SK-MEL-5 (cell line): ENCODE results near the gene STAT6. TPM values are rescaled to one million over a fixed set of nuclear protein-coding genes. Genes with fewer than 3 reads are reported as not detected.
"Not testable (repeated sequence)": the region's sequence is repeated elsewhere in the genome, so short reads cannot be mapped to it uniquely, and the experiment has no call there.

Source experiments
- DNase-seq: peaks from one replicate; pipeline ENCODE4 v3.0.0-alpha.2; 2016; ENCODE audit warnings: low read depth, low spot score
- in situ Hi-C: cut with HindIII; loops from 2 replicates; pipeline ENCODE4 v1.10.0; 2016; ENCODE audit warnings: low sequenced_read_pairs, high pct_unique_total_duplicates, low pct_unique_long_range_greater_than_20kb
- total RNA-seq: library from RNA; depleted of rRNA; stranded (reverse); fragments of >200 nt; shearing (Covaris generic); gene quantifications from 2 replicates; pipeline ENCODE4 v1.2.3, GENCODE V29; 2014

STAT6 gene
- total RNA-seq, 1 experiment from 2014 or later: 39.6 TPM

- DNase-seq: no peak
- in situ Hi-C loops: no loop called here
These were observed 19.8 kb upstream of the STAT6 start for GRCh38 chr12:57130941-57131340.

- DNase-seq: no peak
- in situ Hi-C loops: no loop called here
These were observed 18.7 kb upstream of the STAT6 start for GRCh38 chr12:57129889-57130288.

GRCh38 chr12:57129321-57129842 lies 18.2 kb upstream of the STAT6 start:
- in situ Hi-C loops: no loop called here

DNA sequence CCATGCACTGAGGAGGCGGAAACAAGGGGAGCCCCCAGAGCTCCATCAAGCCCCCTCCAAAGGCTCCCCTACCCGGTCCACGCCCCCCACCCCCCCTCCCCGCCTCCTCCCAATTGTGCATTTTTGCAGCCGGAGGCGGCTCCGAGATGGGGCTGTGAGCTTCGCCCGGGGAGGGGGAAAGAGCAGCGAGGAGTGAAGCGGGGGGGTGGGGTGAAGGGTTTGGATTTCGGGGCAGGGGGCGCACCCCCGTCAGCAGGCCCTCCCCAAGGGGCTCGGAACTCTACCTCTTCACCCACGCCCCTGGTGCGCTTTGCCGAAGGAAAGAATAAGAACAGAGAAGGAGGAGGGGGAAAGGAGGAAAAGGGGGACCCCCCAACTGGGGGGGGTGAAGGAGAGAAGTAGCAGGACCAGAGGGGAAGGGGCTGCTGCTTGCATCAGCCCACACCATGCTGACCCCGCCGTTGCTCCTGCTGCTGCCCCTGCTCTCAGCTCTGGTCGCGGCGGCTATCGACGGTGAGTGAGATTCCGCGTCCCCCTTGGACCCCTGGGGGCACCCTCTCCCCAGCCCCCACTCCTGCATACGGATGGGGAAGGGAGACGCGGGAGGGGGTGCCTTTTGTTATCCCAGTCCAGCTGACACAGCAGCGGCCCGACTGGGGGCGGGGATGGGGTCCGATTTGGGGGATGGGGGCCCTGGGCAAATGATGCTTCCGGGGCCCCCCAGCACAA lies 17.5 kb upstream of the STAT6 start:
- in situ Hi-C loops: no loop called here
- DNase-seq: no peak

More at GRCh38 chr12:57129321-57129842, 18.2 kb upstream of the STAT6 start:
- no peak for DNase-seq

GRCh38 chr12:57127726-57128518 lies 16.8 kb upstream of the STAT6 start, which contains the start of gene LRP1:
Gene LRP1, plus strand, starts transcription at chr12:57128483. Its CDS starts 482 bp downstream, at chr12:57128965.
- peak; percentile 79 for DNase-seq
- in situ Hi-C loops: no loop called here

GRCh38 chr12:57127101-57127725 lies 16.1 kb upstream of the STAT6 start:
- in situ Hi-C loops: no loop called here
- DNase-seq: peak; percentile 24

DNA sequence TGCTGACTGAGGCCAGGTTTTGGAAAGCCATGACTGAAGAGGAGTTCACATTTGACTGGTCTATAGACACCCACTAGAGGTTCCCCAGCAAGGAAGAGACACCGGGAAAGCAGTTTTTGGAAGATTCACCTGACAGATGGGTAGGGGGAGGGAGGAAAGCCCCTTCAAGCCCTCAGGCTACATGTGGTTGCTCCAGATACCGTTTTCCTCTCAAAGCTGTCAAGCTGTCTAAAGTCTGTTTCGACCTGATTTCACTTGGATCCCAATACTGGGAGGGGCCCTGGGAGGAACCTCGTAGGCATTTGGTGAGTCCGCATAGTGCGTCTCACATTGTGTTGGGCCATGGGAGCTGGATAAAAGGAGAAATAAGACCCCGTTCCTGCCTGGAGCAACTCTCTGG lies 15.4 kb upstream of the STAT6 start:
- DNase-seq: no peak
- in situ Hi-C loops: no loop called here

DNA sequence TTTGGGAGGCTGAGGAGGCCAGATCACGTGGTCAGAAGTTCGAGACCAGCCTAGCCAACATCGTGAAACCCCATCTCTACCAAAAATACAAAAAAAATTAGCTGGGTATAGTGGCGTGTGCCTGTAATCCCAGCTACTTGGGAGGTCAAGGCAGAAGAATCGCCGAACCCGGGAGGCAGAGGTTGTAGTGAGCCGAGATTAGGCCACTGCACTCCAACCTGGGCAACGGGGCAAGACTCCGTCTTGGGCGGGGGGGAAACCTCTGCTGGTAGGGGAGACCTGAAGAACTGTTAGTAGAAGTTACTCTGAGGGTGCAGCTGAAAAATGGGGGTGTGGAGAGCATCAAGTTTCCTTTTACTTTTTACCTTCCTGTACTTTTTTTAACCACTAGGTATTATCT lies 14.9 kb upstream of the STAT6 start:
- no peak for DNase-seq
- in situ Hi-C loops: no loop called here

DNA sequence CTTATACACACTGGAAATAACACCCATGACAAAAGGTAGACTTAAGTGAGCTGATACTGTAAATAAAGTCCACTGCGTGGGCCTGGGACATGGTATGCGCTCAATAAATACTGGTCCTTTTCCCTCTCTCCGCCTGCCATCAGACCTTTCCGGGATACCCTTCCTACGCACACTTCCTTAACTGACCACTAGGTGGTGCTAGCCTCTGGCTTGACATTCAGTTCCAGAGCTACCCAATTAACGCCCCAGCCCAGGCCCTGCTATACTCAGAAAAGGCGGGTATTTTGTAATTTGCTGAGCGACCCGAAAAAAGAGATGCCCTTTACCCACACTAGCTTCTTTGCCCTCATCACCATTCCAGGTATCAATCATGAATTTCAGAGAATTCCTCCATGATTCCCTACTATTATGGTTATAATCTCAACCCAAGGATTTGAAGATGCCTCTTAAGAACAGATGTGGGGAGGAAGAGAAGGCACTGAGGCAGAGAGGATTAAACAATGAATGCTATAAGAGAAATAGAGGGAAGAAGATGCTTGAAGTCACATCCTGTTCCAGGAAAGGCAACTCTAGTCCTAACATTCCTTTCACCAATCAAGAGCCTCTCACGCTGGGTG lies 13.2 kb upstream of the STAT6 start:
- DNase-seq: peak; percentile 86
- in situ Hi-C loops: no loop called here

GRCh38 chr12:57123813-57124212 lies 12.7 kb upstream of the STAT6 start:
- in situ Hi-C loops: no loop called here
- DNase-seq: no peak

DNA sequence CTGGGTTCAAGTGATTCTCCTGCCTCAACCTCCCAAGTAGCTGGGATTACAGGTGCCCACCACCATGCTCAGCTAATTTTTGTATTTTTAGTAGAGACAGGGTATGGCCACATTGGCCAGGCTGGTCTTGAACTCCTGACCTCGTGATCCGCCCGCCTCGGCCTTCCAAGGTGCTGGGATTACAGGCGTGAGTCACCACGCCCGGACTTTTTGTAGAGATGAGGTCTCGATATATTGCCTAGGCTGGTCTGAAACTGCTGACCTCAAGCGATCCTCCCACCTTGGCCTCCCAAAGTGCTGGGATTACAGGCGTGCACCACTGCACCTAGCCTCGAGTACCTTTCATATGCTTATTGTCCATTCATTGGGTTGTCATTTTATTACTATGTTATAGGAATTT lies 9.6 kb upstream of the STAT6 start:
- in situ Hi-C loops: not testable (repeated sequence)

DNA sequence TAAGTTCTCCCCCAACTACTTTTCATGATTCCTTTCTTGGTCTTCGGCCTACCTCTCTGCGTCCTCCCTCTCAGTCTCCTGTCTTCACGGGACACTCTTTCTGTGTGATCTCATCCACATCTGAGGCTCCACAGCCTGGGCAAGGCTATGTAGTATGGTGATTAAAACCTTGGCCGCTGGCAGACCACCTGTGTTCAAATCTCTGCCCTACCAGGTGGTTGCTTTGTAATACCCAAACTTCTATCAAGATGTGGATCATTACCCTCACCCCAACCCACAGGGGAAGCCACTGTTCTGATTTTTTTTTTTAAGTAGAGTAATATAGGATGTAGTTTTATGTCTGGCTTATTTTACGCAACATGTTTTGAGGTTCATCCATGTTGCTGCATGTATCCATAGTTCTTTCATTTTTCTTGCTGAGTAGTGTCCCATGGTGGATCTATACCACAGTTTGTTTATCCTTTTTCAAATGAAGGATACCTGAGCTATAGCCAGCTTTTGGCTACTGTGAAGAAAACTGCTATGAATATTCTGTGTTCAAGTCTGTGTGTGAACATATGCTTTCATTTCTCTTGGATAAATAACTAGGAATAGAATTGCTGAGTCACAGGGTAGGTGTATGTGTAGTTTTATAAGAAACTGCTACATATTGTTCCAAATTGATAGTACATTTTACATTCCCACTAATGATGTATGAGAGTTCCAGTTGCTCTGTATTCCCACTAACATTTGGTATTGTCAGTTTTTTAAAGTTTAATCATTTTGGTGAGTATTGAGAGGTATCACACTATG lies 8.3 kb upstream of the STAT6 start:
- no peak for DNase-seq
- in situ Hi-C loops: no loop called here

More for the DNA sequence above, 9.6 kb upstream of the STAT6 start:
- not testable (repeated sequence) for DNase-seq

DNA sequence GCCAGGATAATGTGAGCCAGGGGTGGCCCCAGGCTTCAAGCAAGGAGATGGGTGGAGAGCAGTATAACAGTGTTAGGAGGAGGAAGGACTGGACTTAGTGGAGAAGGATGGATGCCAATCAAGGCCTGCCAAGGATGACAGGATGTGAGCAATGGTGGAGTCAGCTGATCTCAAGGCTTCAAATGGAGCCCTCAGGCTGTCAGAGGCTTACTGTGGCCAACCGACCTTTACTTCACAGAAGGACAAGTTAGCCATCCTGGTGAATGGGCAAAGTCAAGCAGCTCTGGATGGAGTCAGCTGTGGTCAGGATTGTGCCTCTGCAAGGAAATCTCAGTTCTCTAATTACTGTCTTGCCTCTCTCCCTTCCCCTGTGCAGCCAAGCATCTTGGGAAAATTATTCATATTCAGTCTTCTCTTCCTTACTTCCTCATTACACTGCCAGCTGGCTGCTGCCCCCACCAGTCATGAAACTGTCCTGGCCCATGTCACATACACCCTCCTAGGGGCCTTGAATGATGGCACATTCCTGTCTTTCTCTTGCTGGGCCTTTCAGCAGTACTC lies 7.6 kb upstream of the STAT6 start:
- in situ Hi-C loops: no loop called here
- DNase-seq: peak; percentile 63

GRCh38 chr12:57116580-57117281 lies 5.6 kb upstream of the STAT6 start:
- in situ Hi-C loops: no loop called here
- DNase-seq: no peak

- in situ Hi-C loops: no loop called here
- peak; percentile 89 for DNase-seq
These were observed 1.5 kb upstream of the STAT6 start for GRCh38 chr12:57112492-57113294.
